GM12865 (cell line): ENCODE results near the gene FRMPD4.

Experiments used
- DNase-seq: peaks from one replicate; pipeline ENCODE4 v3.0.0; 2010; ENCODE audit warnings: low read depth
- H3K4me3 ChIP-seq: 2 replicates; pipeline ENCODE4 v1.5.1; 2011; ENCODE audit warnings: mild to moderate bottlenecking, low read depth, low read length, control low read depth
- TF ChIP-seq, protein P1 (sequence below): IDR thresholded peaks from 2 replicates; pipeline ENCODE4 v1.5.1; 2011; ENCODE audit warnings: low read length, control low read depth, low read depth, inconsistent platforms; ENCODE audit not compliant: insufficient read depth; ENCODE audit errors: missing control alignments

The FRMPD4 gene

DNA sequence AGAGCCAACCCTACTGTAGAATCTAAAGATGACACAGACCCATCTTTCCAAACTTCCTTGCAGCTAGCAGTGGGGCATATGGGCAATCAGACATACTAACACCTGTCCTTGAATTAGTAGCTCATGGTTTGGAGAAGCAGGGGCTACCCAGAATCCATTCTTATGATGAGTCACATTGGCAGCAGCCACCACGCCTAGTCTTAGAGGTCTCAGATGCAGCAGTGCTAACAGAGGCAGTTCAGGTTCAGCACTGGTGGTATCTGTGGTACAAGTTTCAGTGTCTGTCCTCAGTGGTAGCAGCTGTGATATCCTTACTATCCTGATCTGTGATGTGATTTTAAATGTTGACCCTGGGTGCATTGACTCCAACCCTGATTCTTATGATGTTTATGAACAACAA is 68.1 kb downstream of the FRMPD4 start:
- TF ChIP-seq, protein P1, sequence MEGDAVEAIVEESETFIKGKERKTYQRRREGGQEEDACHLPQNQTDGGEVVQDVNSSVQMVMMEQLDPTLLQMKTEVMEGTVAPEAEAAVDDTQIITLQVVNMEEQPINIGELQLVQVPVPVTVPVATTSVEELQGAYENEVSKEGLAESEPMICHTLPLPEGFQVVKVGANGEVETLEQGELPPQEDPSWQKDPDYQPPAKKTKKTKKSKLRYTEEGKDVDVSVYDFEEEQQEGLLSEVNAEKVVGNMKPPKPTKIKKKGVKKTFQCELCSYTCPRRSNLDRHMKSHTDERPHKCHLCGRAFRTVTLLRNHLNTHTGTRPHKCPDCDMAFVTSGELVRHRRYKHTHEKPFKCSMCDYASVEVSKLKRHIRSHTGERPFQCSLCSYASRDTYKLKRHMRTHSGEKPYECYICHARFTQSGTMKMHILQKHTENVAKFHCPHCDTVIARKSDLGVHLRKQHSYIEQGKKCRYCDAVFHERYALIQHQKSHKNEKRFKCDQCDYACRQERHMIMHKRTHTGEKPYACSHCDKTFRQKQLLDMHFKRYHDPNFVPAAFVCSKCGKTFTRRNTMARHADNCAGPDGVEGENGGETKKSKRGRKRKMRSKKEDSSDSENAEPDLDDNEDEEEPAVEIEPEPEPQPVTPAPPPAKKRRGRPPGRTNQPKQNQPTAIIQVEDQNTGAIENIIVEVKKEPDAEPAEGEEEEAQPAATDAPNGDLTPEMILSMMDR = no peak
- DNase-seq = no peak
- H3K4me3 ChIP-seq = no peak overlapping the region

DNA sequence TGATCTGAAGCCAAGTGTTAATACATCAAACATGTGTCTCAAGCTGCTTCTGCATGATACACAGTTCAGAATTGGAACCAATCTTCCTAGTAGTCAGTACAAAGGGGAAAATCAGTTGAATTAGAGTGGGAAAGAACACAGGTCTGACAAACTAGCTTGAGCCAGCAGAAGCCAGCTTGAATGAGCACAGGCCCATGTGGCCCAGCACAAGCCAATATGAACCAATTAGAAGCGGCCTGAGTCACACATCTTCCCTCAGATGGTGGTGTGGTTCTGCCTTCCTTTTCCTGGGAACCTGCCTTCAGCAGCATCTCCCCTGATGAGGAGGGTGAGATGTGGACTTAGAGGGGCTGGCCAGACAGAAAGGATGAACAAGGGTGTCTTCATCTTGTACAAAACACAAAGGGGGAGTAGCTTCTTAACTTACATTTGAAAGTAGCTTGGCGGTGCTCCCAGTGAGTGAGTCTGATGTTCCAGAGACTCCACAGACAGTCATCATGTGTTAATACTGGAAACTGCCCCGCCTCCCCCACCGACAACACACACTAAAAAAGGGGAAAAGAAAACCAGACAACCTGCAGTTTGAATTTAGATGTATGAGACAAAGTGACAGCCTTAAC is 72.0 kb downstream of the FRMPD4 start:
- no peak for DNase-seq
- TF ChIP-seq, protein P1 = no peak
- no peak overlapping the region for H3K4me3 ChIP-seq

DNA sequence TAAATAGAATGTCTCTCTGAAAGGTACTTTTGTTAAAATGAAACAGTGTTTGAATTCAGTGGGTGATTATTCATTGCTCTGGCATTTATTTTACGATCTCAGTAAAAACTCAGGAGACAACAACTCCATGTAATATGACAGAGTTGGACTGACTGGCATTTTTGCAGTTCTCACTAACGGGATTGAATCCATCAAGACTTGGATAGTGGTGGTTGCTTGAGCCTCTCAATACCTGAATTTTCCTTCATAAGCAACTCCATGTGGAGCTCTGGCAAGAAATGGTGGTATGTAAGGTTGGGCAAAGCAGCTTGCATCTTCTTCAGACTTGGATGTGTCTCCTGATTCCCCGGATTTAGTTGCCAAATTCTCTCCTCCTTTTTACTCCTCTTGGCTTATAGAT is 72.7 kb downstream of the FRMPD4 start:
- TF ChIP-seq, protein P1 = no peak
- H3K4me3 ChIP-seq = no peak overlapping the region
- no peak for DNase-seq

DNA sequence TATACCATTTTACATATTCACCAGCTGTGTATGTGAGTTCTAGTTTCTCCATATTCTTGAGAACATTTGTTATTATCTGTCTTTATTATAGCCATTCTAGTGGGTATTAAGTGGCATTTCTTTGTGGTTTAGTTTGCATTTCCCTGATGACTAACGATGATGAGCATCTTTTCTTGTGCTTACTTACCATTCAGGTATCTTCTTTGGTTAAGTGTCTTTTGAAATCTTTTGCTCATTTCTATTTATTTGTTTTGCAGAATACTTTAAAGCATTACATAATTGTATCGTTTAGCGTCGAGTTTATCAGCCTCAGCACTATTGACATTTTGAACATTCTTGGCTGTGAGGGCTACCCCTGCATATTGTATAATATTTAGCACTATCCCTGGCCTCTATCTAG is 85.4 kb downstream of the FRMPD4 start:
- DNase-seq = no peak
- H3K4me3 ChIP-seq = no peak overlapping the region
- TF ChIP-seq, protein P1 = no peak

DNA sequence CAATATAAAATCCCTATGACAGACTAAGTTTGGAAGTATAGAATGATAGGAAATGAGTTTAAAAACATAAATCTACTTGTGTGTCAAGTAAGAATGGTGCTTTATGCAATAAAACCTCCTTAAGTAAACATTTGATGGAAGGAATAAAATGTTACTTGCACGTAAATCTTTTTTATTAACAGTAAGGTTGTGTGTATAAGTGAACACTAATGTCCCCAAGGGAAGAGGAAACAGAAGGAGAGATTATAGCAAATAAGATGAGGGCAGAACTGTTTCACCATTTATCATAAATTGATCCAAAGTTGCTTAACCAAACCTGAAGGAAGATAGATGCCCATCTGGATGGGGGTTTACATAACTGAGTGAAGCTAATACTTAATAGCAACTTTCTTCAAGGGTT is 86.8 kb downstream of the FRMPD4 start:
- TF ChIP-seq, protein P1 = no peak
- no peak for DNase-seq
- no peak overlapping the region for H3K4me3 ChIP-seq

DNA sequence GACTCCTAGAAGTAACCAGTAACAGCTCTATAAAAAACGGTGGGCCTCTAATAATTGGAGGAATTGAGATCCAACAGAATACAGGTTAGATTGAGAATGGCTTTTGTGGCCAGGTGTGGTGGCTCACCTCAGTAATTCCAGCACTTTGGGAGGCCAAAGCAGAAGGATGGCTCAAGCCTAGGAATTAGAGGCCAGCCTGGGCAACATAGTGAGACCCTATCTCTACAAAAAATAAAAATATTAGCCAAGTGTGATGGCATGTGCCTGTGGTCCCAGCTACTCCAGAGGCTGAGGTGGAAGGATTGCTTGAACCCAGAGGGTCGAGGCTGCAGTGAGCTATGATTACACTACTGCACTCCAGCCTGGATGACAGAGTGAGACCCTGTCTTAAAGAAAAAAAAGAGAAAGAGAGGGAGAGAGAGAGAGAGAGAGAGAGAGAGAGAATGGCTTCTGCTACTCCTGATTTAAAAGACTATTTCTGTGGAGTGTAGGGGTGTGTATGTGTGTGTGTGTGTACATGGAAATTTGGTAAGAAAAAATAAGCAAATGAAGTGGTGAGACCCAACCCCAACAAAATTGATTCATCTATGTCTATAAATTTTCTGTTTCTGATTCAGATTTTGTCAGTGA is 89.3 kb downstream of the FRMPD4 start:
- H3K4me3 ChIP-seq = no peak overlapping the region
- DNase-seq = no peak
- TF ChIP-seq, protein P1 = no peak

DNA sequence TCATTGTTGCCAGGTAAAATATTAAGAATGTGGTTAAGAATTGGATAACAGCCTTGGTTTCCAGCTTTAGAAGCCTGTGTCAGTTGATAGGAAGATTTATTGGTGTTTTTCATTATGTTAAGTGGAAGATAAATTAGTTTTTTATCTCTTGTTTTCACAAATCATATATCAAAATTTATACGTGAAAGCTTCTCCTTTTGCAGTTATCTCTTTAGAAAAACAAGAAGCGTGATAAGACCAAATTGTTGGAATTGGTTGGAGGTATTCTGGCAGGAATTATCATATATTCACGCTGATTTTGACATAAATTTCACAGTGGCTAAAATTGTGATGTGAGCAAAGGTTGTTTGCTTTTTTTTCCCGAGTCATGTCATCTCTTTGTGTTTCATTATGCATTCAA is 90.6 kb downstream of the FRMPD4 start:
- H3K4me3 ChIP-seq = no peak overlapping the region
- no peak for DNase-seq

More for the DNA sequence above, 90.6 kb downstream of the FRMPD4 start:
- TF ChIP-seq, protein P1 = no peak
